HTERT RPE-1 (cell line): ENCODE data around the gene UCK2.

Experiments
- in situ Hi-C: fragments of 300-500 bp; cut with MboI; formaldehyde crosslinking; loops from 4 replicates; pipeline ENCODE4 v1.14.3; 2020; ENCODE audit warnings: low sequenced_read_pairs

Gene UCK2

DNA sequence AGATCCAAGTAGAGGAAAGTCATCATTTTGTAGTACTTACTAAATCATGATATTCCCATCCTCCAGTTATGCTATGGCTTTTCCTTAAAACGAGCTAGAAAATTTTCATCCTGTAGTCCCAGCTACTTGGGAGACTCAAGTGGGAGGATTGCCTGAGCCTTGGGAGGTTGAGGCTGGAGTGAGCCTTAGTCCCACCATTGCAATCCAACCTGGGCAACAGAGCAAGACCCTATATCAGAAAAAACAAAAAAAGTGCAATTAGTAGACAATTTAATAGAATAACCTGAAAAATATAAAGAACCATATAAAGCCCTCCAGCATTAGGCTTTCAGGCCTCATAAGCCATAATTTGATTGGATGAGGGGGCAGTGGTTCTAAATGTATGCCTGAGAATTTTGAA is 6.8 kb downstream of the UCK2 start:
- in situ Hi-C loops = no loop called here

DNA sequence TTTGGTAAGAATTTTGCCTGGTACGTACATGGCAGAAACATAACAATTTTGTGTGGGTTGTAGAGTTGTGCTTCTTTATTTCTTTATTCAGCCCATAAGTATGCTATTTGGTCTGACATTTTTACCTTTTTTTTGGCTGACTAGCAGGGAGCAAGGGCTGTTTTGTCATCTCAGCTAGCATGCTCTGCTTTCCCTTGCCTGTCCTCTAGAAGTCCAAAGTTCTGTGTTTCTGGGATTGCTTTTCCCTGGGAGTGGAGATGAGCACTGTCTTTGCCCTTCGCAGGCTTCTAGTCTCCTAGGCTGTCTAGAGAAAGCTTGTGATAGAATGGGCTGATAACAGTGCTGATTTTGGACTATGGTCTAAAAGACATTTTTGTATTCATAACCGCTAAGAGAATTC is 7.5 kb downstream of the UCK2 start:
- in situ Hi-C loops = no loop called here

- in situ Hi-C loops = no loop called here
Observed at GRCh38 chr1:165836664-165837482, 9.5 kb downstream of the UCK2 start.

- in situ Hi-C loops = no loop called here
Observed at GRCh38 chr1:165837838-165838364, 10.5 kb downstream of the UCK2 start.

GRCh38 chr1:165840423-165840822 is 13.0 kb downstream of the UCK2 start:
- in situ Hi-C loops = no loop called here

DNA sequence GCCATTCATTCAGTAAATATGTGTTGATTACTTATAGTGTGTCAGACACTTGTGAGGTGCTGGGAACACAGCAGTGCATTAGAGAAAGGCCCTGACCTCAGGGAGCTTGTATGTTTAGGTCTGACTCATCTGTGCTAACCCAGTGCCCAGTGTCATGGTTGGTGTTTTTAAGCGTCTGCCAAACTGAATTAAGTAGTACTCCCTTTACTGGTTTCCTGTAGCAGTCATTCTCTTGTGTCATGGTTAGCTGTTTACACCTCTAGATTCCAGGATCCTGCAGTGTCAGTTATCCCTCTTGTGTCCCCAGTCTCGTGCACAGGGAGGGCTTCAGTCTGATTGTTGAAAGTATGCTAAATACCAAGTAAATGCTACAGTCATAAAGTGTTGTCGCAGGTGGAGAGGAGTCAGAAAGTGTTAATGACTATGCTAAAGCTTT is 14.2 kb downstream of the UCK2 start:
- in situ Hi-C loops = no loop called here

DNA sequence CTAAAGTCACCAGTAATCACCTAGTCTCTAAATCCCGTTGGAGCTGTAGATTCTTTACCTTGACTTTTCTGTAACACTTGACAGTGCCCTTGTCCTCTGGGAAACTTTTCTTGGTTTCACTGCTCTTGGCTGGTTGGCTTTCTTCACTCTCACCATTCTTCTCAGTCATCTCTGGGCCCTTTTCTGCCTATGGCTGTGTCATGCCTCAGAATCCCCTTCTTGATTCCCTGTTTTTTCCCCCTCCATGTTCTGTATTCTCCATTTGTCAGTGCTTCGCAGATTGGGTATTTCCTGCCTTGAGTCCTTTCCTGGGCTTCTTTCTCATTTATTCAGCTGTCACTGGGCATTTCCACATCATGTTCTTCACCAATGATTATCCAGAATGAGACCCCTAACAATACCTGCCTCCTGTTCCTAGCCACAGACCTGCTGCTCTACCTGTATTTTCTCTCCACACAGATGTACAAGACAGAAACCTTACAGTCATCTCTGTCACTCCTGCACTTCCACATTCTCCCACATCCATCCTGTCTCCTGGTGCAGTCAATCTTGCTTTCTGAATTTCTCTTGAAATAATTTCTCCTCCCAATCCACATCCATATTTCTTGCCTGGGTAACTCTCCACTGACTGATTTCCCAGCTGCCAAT is 14.7 kb downstream of the UCK2 start:
- in situ Hi-C loops = no loop called here

DNA sequence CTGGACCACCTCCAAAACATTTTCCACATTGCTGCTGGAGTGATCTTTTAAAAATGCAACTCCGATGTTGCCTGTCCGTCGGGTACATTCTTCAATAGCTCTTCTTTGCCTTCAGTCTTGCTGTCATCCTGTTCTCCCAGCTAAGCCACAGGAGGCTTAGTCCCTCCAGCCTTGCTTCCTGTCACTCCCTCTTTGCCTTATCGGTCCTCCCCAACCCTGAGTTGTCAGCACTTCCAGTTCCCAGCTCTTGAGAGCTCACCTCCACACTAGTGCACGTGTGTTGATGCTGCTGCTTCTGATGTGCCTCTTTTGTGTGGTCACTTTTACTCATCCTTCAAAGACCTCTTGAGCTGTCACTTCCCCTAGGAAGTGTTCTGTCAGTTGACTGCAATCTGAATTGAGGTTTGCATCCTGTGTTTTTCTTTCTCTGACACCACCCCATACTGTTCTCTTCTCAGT is 15.3 kb downstream of the UCK2 start:
- in situ Hi-C loops = no loop called here

DNA sequence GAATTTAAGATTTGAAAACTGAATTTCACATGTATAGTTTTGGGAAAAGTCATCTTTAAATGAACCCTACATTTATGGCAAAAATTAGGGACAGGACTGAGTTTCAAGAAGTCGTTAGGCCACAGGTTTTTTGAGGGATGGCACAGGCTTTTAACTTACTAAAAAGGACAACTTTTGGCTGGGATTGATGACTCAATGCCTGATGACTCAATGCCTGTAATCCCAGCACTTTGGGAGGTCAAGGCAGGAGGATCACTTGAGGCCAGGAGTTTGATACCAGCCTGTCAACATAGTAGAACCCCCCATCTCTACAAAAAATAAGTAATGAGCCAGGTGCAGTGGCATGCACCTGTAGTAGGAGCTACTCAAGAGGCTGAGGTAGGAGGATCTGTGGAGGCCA is 15.9 kb downstream of the UCK2 start:
- in situ Hi-C loops = no loop called here

DNA sequence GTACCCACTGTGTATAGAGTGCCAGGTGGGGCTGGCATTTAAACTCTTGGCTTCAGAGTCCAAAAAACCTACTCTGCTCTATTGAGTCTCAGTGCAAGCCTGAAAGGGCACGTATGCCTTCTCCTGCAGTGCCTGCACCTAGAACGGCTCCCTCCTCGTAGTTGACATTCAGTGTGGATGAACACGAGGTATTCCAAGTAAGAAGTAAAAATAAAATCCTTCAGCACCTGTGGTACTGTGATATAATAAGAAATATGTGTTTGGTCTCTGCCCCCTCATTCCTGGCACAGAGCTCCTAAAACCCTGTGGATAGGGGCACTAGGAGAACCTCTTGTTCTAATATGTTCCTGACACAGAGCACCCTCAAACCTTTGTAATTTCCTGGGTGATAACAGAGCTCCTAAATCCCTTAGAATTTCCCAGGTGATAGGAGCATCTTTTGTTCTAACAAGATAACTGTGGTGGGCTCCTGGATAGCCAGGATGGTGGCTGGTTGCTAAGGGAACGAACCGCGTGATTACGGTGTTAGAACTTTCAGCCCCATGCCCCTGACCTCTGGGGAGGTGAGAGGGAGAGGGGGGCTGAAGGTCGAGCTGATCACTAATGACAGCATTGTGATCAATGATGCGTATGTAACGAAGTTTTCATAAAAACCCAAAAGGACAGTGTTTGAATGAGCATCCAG is 16.8 kb downstream of the UCK2 start:
- in situ Hi-C loops = no loop called here

- in situ Hi-C loops = no loop called here
Observed at GRCh38 chr1:165844933-165845332, 17.5 kb downstream of the UCK2 start.

DNA sequence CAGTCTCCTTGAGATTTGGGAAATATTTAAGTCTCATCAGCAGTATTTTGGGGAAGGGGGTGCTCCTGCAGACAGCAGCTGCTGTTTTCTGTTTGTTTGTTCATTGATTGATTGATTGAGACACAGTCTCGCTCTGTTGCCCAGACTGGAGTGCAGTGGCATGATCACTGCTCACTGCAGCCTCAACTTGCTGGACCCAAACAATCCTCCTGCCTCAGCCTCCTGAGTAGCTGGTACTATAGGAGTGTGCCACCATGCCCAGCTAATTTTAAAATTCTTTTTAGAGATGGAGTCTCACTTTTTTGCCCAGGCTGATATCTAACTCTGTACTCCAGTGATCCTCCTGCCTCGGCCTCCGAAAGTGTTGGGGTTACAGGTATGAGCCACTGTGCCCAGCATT is 18.2 kb downstream of the UCK2 start:
- in situ Hi-C loops = no loop called here

DNA sequence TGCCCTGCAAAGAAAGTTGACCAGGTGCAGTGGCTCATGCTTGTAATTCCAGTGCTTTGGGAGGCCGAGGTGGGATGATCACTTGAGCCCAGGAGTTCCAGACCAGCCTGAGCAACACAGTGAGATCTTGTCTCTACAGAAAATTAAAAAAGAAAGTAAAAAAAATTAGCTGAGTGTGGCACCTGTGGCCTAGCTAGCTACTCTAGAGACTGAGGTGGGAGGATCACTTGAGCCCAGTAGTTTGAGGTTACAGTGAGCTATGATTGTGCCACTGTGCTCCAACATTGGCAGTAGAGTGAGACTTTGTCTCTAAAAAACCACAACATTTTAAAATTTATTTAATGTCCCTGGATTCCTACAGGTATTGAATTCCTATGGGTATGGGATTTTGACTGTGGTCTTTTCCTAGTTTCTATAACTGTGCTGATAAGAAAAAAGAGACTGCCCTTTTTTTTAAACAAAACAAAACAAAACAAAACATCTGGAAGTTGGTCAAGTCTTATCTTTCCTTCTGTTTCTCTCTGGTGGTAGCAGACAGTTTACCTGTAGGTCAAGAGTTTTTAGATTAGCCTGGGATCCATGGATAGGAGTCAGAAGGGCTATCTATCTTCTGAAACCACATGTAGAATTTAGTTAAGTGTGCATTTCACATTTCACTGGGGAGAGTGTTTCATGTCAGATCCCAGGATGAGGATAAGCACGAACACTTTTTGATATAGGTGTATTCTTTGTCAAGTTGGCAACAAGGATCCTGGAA is 18.8 kb downstream of the UCK2 start:
- in situ Hi-C loops = no loop called here

DNA sequence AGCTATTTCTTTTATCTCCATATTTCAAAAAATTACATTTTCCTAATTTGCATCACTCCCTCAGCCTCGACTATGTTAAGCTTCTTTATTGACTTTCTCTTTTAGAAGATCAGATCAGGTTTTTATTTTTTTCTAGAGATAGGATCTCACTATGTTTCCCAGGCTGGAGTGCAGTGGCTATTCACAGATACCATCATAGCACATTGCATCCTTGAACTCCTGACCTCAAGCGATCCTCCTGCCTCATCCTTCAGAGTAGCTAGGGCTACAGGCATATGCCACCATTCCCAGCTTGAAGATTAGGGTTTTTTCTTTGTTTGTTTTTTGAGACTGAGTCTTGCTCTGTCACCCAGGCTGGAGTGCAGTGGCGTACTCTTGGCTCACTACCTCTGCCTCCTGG is 20.1 kb downstream of the UCK2 start:
- in situ Hi-C loops = no loop called here

GRCh38 chr1:165849353-165850133 is 22.1 kb downstream of the UCK2 start:
- in situ Hi-C loops = no loop called here

GRCh38 chr1:165851034-165851658 is 23.7 kb downstream of the UCK2 start:
- in situ Hi-C loops = no loop called here

- in situ Hi-C loops = no loop called here
Observed at GRCh38 chr1:165852871-165853270, 25.5 kb downstream of the UCK2 start.

DNA sequence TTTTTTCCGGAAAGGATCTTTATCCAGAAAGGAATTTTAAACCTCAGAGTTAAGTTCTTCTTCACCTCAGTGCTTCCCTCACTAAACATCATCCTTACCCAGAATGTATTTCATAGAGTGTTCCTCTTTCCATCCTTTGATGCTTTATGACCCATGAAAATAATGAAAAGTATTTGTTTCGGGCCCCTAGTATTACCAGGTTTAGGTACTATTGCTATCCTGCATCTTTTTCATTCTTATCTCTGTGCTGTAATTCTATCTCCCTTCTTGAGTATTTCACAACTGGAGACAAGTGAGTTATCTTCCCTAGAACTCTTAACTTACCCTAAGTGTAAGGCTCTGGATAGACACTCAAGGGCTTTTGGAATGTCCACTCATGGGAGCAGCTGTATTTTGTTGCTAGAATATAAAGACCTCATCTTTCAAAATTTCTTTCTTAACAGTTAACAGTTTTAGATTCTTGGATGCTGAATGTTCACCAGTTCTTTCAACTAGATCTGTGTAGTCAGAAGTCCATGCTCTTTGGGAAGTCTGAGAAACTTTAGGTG is 26.2 kb downstream of the UCK2 start:
- in situ Hi-C loops = no loop called here

DNA sequence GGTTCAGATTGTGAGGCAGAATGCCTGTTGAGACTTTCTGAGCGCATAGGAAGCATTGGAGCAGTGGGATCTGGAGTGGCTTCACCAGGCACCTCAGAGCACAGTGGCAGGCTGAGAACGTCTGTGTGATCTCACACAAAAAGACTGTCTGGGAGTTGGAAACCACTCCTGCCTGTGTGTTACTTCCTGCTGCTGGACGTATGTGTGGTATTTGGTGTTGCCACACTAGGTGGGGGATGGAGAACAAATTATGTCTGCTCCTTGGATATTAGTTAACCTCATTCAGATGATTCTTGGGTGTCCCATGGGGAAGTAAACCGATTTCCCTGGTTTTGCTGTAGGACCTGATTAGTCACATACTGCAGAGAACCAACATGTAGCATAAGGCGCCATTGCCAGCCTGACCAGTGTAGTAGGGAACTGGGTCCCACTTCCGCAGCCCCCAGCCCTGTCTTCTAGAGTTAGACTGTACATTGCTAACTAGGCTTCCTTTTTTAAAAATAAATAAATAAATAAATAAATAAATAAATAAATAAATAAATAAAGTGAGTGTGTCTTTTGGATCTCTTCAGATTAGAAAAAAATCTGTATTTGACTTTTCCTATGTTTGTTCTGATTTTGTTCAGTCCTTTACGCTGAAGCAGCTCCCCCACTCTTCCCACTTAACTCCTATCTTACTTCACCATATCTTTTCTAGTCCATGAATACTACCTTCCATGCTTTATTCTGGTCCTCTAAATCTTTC is 26.9 kb downstream of the UCK2 start:
- in situ Hi-C loops = no loop called here
